Kidney epithelial cell (primary cell): ENCODE data around the gene UBASH3B. TPM values are rescaled to one million over a fixed set of nuclear protein-coding genes. Genes with fewer than 3 reads are reported as not detected.

ENCODE experiments used
- DNase-seq: peaks from one replicate; pipeline ENCODE4 v3.0.0-alpha.2; 2010; ENCODE audit warnings: low read depth
- H3K27me3 ChIP-seq: 2 replicates; pipeline ENCODE4 v1.6.0; 2011; ENCODE audit warnings: low read length; ENCODE audit not compliant: control insufficient read depth, insufficient read depth
- H3K36me3 ChIP-seq: 2 replicates; pipeline ENCODE4 v1.5.1; 2011; ENCODE audit warnings: low read length; ENCODE audit not compliant: control insufficient read depth, insufficient read depth
- H3K4me3 ChIP-seq: 2 replicates; pipeline ENCODE4 v1.5.1; 2011; ENCODE audit warnings: low read depth, mild to moderate bottlenecking, control low read depth, low read length
- total RNA-seq: library from RNA; depleted of rRNA; stranded (reverse); fragments of >200 nt; gene quantifications from 2 replicates; pipeline ENCODE4 v1.2.3, GENCODE V29; 2015
- TF ChIP-seq, protein P1 (sequence below): IDR thresholded peaks from 2 replicates; pipeline ENCODE4 v1.5.1; 2011; ENCODE audit warnings: mild to moderate bottlenecking, moderate library complexity, low read length, control low read depth, inconsistent platforms; ENCODE audit not compliant: insufficient read depth, poor library complexity, severe bottlenecking

Gene UBASH3B
- total RNA-seq, 1 donor from 2014 or later: 32.0 TPM

DNA sequence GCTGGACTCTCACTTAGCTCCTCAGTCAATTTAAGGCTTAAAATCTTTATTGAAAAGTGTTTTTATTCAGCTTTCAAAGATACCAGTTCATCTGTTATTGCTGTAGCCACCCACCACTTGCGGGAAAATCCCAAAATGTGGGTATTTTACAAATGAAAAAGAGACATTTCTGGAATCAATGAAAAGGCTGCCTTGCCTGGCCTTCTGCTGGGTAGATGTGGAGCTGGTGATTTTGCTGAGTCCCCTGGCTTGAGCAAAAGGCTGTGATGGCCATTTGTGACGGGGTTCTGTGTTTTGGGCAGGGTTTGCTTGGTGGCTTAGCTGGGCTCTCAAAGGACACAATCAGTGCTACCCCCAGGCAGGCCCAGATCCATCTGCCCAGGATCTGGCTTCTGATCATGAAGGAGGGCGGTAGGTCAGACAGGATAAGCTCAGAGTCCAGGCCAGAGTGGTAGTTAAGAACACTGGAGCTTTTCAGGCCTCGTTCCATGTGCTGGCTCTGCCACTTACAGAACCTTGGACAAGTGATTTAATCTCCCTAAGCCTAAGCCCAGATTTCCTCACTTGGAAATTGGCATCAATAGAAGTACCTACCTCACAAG is 36.1 kb downstream of the UBASH3B start:
- no peak for DNase-seq
- Histone ChIP-seq H3K27me3 (no peaks in the 10 kb centered on the region), H3K4me3 (no peak overlapping the region), H3K36me3 (no peaks in the 10 kb centered on the region)
- TF ChIP-seq, protein P1, sequence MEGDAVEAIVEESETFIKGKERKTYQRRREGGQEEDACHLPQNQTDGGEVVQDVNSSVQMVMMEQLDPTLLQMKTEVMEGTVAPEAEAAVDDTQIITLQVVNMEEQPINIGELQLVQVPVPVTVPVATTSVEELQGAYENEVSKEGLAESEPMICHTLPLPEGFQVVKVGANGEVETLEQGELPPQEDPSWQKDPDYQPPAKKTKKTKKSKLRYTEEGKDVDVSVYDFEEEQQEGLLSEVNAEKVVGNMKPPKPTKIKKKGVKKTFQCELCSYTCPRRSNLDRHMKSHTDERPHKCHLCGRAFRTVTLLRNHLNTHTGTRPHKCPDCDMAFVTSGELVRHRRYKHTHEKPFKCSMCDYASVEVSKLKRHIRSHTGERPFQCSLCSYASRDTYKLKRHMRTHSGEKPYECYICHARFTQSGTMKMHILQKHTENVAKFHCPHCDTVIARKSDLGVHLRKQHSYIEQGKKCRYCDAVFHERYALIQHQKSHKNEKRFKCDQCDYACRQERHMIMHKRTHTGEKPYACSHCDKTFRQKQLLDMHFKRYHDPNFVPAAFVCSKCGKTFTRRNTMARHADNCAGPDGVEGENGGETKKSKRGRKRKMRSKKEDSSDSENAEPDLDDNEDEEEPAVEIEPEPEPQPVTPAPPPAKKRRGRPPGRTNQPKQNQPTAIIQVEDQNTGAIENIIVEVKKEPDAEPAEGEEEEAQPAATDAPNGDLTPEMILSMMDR: no peak

DNA sequence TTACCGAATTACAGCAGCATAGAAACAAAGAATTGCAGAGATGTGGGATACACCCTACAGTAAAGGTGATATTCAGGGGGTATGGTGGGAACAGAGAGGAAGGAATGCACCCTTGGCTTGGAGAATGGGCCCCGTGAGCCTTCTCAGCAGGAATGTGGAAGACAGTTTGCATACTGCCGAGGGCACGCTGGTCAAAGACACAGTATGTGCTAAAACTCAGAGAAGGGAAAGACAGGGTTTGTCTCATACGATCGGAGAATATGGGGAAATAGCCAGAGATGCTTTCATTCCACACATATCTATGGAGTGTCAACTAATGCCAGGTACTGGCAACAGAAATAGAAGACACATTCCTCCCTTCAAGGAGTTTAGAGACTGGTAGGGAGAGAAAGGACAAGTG is 36.9 kb downstream of the UBASH3B start:
- TF ChIP-seq, protein P1: no peak
- Histone ChIP-seq H3K4me3 (no peak overlapping the region), H3K27me3 (no peaks in the 10 kb centered on the region), H3K36me3 (no peaks in the 10 kb centered on the region)
- DNase-seq: no peak

DNA sequence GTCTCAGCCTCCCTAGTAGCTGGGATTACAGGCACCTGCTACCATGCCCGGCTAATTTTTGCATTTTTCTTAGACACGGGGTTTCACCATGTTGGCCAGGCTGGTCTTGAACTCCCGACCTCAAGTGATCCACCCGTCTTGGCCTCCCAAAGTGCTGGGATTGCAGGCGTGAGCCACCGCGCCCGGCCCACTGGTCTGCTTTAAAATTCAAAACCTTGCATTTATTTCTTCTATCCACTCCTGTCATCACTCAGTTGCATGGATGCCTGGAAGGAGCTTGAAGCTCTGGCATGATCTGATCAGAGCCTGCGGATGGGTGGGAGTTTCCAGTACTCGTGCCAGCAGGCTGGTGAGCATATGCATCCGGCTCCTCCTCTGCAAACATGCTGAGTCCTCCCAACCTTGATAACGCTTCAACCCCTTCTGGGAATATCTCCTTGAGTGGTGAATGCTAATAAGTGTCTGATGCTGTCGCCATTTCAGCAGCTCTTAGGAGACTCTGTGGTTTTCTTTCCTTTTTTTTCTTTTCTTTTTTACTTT is 39.6 kb downstream of the UBASH3B start:
- TF ChIP-seq, protein P1: no peak
- no peaks in the 10 kb centered on the region for H3K27me3 ChIP-seq
- no peak for DNase-seq

DNA sequence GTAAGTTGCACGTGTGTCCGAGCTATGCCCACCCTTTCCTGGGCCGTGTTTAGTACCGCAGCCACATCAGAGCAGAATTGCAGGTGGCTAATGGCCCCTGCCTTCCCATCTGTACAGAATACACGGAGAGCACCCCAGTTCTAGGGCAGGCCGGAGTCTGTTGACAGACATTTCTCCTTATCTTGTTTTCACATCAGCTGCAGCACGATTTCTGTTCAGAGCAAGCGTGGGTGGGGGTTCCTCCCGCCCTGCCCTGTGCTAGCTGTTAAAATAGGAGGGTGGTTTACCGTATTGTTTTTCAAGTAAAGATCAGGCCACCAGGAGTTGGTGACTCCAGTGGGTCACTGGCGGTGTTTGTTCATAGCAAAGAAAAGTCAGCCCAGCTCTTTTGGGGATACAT is 41.1 kb downstream of the UBASH3B start:
- TF ChIP-seq, protein P1: no peak
- no peaks in the 10 kb centered on the region for H3K27me3 ChIP-seq
- H3K4me3 ChIP-seq: no peak overlapping the region
- H3K36me3 ChIP-seq: no peaks in the 10 kb centered on the region
- no peak for DNase-seq

More for the DNA sequence above, 39.6 kb downstream of the UBASH3B start:
- Histone ChIP-seq H3K36me3 (no peaks in the 10 kb centered on the region), H3K4me3 (no peak overlapping the region)

DNA sequence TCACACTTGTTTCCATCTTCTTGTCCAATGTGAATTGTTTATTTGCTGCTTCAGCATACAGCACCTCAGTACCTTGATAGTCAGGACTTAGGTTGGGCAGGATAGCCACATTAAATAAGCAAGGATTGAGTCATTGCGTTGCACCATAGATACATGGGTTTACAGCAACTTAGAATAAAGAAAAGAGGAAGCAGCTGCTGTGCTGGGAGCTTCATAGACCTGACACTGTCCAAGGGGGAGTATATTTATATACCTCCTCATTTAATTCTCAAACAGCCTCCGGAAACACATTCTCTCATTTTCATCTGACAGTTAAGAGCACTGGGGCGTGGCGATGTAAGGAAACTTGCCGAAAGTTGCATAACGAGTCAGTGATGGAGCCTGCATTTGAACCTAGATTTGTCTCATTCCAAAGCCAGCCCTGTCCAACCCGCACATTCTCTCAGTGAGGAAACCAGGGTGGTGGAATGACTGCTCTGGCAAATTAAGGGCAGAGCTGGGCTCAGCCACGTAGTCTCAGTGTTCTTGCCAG is 42.2 kb downstream of the UBASH3B start:
- Histone ChIP-seq H3K36me3 (peaks cover 1% of the 10 kb centered on the region), H3K27me3 (no peaks in the 10 kb centered on the region), H3K4me3 (no peak overlapping the region)
- DNase-seq: peak; percentile 67
- TF ChIP-seq, protein P1: no peak

DNA sequence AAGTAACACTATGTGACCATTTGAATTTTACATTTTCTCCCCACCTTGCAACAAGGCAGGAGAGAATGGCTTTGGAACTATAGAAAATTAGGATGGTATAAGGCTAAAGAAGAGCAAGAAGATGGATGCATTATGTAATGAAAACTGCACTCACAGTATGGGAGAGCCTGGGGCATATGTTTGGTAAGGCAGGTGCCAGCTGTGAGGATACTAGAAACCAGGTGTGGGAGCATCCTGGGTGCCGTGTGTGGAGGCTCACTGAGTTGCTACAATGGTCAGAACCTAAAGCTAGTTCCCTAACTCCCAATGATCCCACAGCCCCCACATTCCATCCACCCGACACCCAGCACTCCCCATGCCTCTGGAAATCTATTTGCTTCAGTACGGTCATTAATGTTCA is 42.9 kb downstream of the UBASH3B start:
- TF ChIP-seq, protein P1: no peak
- H3K36me3 ChIP-seq: peaks cover 1% of the 10 kb centered on the region
- H3K27me3 ChIP-seq: no peaks in the 10 kb centered on the region
- H3K4me3 ChIP-seq: no peak overlapping the region
- no peak for DNase-seq
